Measurements from ENCODE around the gene PPP3R2.
"Not testable (repeated sequence)": the region's sequence is repeated elsewhere in the genome, so short reads cannot be mapped to it uniquely, and the experiment has no call there.

The PPP3R2 gene, protein sequence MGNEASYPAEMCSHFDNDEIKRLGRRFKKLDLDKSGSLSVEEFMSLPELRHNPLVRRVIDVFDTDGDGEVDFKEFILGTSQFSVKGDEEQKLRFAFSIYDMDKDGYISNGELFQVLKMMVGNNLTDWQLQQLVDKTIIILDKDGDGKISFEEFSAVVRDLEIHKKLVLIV

DNA sequence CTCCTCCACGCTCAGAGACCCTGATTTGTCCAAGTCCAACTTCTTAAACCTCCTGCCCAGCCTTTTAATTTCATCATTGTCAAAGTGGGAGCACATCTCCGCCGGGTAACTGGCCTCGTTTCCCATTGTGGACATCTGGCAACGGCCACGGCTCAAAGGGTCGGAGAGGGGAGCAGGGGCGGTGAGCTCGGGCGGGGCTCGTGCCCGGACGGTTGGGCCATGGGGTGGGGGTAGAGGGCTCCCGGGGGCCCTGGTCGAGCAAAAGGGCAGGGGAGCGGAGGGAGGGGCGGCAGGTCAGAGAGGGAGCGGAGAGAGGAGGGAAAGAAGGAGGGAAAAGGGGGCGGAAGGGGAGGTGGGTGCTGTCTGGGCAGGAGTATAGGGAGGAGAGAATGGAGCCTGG, at the start of gene PPP3R2:
Gene PPP3R2, minus strand, starts transcription at position 174 of the 400 bp plus-strand sequence. Its CDS starts 48 bp downstream, at position 126.
- no peak for DNase-seq

DNA sequence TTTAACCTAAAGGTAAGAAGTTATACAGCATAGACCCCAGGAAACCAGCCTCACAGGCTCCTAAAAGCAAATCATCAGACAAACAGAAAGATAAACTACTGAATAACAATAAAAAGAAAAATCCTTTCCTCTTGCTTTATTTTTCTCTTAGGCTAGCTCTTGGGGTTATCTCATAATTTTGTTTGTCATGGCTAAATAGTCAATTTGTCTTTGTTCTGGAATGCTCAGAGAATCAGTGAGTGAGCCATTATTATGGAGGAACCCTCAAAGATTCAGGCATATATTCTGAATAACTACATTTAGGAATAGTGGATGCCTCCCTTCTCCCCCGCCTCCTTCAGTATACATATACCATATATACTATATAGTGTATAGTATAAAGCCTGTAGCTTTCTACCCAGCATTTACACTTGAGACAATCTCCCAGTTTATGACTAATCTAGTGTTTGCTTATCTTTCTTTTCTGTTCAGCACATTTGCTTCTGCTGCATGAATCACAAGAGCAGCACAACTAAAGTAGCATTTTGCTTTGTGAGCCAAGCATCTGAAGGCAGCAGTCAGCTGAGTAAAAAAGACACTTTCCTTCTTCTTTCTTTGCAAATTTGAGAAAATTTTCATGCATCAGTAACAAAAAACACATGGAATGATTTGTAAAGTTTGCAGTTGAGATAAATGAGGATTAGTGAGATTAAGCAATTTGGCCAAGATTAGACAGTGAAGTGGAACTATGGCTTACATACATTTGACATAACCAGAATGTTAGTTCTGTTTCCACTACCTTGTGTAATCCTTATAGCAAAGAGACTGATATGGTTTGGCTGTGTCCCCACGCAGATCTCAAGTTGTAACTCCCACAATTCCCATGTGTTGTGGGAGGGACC, 45.3 kb upstream of the PPP3R2 start:
- DNase-seq: no peak

DNA sequence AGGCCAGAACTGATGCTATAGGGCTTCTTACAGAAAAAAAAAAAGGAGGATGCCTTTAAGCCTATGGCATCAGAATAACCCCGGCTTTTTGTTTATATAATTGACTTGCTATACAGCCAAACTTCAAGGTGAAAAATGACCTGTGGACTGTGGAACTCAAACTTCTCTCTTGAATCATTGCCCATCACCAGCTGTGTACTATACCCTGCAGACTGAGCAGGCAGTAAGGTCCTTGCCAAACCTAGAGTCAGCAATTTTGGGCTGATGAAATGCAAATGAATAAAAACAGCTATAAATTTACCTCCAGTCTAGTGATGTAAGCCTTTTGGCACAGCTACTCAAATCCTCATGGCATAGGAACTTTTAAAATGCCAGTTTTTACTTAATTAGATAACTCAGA, 44.5 kb upstream of the PPP3R2 start:
- DNase-seq: no peak

DNA sequence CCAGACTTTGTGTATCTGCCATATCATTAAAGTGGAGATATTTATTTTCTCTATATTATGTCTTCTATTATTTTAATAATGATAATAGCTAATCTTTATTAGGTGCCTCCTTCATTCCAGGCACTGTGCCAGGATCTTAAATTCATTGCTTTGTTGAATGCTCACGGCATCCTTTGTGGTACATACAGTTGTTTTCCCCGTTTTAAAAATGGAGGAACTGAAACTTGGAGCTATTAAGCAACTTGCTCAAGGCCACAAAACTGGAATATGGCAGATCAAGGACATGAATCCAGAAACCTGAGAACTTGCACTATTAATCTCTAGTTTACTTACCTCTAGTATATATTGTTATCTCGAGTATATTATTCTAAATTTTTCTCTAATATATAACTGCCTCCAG, 41.5 kb upstream of the PPP3R2 start:
- DNase-seq: no peak

DNA sequence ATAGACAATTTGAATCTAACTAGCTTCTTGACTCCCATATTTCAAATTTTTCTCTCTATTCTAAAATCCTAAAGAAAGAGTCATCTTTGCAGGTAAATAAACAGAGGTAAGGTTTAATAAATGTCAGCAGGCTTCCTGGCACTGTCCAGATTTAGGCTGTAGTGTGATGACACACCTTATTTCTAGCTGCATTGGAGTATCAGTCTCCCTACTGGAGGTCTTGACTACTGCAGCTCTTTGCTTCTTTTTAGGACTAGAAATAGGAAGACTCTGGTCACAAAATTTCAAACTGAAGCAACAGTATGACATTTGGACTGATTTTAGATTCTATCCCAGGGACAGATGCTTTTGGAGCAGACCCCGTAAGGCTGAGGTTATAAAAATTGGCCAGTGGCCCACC, 40.7 kb upstream of the PPP3R2 start:
- no peak for DNase-seq

DNA sequence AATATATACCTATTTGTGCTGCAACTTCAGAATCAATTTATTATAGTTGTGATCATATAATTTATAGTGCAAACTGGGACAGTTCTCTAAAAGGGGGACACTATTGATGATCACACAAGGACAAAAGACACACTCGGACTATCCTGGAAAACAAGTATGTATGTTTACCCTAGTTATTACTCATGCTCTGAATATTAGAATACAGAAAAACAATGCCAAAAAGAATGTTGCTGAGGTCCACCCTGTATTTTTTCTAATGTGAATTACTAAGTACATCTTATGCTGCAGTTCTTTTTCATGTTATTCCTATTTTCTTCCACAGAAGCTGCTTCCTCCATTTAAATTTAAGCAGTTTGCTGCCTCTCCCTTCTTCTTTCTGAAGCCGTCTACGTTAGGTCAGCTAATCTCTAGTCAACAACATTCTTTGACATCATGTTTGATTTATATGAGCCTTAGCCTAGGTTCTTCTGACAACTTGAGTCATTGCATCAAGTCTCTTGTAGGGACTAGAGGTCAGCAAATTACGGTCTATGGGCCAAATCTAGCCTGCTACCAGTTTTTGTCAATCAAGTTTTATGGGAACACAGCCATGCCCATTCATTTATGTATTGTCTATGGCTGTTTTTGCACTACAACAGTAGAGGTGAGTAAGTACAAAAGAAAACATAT, 40.1 kb upstream of the PPP3R2 start:
- no peak for DNase-seq

DNA sequence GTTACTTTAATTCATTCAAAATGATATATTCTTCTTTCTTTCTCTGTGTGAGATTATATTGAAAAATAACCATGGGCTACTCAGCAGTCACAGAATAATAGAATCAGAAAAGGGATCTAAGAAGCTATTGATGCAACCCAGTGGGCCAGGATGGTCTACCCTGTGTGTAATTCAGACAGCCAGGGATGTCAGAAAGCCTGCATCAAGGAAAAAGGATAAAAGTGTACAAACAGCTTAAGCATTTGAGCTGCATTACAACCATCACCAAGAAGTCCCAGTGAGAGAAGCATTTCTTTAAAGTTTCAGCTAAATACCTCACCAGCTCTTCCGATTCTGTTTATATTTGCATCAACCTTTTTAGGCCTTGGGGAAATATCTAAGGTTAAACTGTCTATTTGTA, 37.8 kb upstream of the PPP3R2 start:
- DNase-seq: no peak

DNA sequence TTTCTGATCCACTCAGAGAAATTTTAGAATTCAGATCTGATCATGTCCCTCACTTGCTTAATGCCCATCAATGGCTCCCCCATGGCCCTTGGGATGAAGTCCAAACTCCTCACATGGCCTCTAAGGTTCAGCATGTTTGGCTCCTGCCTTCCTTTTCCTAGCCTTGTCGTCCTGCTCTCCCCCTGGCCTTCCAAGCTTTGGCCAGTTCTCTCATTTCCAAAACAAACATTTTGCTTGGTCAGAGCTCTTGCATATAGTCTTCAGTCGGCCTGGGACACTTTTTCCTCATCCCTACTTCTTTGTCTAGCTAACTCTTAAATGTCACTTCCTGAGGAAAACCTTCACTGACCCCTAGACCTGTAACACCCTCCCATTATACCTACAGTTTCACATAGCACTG, 37.1 kb upstream of the PPP3R2 start:
- DNase-seq: no peak

DNA sequence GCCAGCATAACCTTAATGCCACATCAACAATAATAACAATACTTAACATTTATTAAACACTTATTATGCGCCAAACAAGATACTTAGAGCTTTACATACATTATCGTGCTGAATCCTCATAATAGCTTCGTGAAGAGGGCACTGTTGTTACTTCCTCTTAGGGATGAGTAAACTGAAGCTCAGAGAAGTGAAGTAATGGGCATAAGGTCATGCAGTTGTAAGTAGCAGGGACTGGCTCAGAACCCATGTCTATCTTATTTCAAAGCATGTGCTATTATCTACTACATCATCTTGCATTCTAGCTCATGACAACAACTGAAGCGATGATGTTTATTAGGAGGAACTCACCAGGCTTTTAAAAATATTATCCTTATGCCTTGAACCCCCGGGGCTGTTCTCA, 34.9 kb upstream of the PPP3R2 start:
- no peak for DNase-seq

DNA sequence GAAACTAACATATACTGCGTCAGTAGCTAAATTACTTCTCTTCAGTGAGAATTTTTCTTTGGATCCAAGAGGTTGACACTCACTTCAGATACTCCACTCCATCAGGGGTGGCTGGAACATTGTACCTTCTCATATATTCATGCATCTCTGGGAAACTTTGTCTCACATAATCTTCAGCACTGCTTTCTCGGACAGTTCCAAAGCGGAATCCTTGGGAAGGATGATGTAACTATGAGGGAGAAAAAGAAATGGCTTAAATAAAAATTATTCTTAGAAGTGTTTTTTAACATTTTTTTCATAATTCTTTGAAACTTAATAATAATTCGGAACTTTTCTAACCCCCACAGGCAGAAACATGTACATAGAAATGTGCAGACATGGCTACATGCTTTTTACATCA, 33.4 kb upstream of the PPP3R2 start:
- no peak for DNase-seq

DNA sequence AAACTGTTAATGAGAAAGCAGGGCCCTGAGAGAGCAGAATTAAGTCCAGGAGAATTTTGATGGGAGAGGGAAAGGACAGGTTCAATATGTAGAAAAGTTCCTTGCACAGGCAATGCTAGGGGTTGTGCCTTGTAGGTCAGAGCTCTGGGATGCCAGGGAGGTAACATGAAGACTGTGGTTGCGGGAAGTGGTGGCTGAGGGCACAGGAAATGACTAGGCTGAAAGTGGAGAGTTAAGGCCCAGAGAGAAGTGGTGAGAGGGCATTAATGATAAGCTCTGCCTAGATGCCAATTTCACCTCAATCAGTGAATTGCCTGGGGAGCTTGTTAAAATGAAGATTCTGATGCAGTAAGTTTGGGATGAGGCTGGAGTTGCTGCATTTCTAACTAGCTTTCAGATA, 31.5 kb upstream of the PPP3R2 start:
- DNase-seq: no peak

DNA sequence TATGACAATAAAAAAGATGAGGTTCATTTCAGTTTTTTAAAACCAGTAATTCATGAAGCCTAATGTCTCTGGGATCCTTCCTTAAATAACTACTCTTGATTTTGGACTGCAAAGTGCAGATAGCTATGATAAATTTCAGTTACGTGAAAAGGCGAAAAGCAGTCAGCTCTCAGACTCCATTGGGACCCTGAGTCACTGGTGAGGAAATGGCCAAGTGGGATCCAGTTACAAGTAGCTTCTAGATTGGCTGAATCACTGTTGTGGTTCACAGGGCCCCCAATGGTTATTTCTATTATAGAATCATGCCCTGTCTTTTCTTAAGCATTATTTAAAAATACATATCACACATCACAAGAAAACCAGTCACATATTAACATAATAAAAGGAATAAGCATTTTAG, 31.1 kb upstream of the PPP3R2 start:
- DNase-seq: no peak

DNA sequence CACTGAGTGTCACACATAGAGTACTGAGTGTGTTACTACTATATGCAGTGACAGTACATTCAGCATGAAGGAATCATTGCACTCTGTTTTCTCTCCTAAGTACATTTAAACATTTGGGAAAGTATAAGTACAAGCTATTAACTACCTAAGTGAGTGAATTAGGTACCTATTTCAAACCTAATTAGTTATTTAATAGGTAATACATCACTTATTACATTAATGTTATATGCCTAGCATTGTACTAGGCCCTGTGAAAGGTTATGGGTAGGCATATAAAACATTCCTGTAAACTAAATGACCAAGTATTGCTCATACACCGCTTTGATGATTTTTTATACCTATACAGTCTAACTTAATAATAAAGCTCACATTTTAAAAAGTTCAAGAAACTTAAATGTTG, 25.7 kb upstream of the PPP3R2 start:
- no peak for DNase-seq

DNA sequence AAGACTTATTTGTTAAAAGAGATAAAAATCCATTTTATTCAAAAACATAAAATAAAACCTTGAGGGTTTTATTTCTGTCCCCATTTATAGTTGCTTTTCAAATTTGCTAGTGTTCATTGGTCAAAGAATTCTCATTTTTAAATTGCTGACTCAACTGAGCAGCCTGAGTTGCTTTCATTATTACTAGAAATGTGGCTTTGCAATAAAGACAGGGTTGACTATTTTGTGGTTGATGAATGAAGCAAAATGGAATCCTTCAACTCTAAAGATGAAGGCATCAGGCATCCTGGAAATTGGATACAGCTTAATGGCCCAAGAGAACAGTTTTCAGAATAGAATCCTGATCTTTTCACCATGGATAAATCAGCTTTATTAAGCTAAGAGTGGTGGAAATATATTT, 23.9 kb upstream of the PPP3R2 start:
- no peak for DNase-seq

DNA sequence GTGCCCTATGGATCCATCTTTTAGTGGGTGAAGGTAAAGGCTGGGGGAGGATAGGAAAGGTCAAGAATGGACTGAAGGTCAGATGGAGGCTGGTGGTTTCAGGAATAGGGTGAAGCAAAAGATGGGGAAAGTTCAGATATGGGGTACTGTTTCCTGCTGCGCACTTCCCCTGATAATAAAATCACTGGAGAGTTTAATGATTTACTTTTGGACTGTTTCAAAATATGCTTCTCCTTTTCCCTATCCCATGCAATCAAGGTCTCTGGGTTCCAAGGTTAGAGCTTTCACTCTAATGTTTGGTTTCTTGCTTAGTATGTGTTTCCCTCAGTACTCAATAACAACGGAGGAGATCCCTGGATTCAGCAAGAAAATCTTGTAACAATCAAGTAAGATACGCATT, 10.8 kb upstream of the PPP3R2 start:
- no peak for DNase-seq

DNA sequence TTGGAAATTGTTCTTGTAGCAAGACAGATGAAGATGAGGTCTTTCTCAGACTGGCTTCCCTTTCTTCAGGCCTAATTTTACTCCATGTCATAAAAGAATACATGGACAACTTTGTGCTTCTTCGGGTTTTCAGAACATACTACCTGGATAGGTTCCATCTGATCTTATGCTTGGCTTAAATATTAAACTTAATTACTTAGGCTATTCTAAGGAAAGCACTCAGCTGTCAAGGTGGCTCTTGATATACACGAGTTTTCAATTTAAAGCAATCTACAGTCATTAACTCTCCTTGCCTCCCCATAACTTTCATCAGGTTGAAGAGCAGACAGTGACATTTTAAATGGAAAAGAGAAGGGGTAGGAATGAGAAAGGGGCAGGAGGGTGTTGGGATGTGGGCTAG, 9.5 kb upstream of the PPP3R2 start:
- no peak for DNase-seq

DNA sequence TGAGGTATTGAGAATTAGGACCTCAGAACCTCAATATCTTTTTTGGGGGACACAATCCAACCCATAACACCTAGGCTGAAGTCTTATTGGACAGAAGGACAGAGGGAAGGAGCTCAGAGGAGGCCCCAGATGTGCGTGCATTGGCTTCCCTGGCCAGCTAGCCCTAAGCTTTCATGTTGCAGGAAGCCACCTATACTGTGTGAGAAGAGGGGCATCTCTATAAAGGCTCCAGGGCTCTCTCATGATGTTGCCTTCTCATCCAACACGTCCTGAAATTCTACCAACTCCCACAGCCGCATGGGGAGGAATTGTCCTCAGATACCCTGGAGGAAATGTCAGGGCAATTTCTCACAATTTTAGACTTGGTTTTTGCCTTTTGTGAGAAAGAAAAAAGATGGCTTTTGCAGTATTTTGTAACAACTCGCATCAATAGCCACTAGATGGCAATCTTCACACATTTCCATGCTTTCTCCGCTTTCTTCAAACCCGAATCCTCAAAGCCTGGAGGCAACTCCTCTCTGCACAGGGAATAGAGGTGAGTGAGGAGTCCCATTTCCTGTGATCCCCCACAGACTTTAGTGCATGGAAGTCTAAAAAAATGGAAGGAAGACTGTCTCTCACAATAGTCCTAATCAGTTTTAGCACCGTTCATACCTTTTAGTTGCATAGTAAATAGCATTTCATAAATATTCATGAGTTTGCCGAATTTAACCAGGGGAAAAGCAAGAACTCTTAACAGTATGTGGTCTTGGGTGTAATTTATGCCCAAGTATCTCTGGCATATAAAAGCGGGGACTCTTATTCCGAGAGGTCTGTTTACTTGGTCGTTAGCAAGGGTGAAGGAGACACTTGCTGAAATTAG, 7.4 kb upstream of the PPP3R2 start:
- peak; percentile 6 for DNase-seq

DNA sequence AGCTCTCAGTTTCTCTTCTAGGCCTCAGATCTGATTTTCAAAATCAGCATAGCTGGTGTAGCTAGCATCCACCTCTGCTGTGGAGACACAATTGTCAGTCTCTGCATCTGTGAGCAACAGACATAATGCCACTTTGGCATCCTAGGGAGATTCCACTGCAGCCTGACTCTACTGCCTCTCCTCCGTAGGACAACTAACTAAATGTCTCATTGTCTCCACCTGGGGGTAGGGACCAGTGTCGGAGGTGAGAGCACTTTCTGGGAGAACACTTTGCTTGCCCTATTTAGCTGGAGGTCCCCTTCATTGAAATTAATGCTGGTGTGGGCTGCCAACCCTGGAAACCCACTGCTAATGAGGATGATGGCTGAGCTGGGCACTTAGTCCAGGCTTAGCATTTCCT, 1.4 kb downstream of the PPP3R2 start:
- DNase-seq: no peak

DNA sequence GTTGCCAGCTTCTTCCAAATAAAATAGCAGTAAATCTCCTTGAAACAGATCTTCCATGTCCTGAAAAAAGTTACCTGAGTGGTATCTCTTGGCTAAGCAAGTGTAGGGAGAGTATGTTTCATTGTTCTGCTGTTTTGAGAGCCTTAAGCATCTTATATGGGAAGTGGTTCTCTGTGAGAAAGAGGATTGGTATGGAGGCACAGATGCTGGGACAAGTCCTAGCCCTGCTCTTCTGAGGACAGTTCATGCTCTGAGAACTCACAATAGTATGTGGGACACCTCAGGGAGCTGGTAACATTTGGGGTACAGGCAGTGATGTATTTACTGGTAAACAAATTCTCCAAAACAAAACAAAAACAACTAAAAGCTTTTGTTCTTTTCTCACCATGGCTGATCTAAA, 2.0 kb downstream of the PPP3R2 start:
- no peak for DNase-seq

DNA sequence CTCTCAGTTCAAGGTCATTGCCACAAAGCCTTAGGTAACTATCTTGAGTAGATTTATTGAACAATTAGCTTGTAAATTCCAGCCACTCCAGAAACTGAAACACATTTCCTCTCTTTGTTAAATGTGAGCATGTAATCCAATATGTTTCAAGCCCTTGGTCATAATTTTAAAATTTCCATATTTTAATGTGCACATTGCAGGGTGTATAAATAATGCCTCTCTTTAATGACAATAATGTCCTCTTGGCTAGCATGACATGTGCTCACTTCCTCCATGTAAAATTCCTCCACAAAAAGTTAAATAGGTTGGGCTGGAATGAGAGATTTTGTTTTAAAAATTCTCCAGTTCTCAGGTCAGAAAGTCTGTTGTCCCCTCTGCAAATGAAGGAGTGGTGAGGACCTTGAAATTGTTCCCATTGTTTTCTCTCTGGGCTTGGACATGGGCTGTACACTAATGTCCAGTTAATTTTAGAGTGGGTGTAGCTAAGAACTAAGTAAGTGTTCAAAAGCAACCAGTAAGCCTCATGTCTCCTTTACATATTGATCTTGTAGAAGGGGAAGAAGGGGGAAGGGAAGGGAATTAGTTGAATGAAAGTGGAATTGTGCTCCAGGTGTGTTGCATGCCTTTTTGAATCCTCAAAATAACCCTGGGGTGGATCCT, 2.9 kb downstream of the PPP3R2 start:
- DNase-seq: no peak

DNA sequence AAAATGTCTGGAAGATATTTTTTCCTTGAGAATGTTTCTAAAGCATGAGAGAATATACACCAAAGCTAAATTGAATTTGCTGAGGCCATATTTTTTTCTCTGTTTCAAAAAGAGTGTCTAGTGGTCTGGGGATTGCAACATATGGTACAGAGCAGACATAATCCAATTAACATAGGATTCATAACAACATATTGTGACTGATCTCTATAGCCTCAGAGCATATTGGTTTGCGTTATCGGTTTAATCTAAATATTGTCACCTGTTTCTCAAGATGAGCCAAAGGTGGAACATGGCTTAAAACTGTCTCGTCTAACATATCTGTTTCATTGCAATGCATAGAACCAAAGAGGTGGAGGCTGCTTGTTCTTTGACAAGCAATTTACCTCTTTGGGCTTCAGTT, 3.9 kb downstream of the PPP3R2 start:
- no peak for DNase-seq

DNA sequence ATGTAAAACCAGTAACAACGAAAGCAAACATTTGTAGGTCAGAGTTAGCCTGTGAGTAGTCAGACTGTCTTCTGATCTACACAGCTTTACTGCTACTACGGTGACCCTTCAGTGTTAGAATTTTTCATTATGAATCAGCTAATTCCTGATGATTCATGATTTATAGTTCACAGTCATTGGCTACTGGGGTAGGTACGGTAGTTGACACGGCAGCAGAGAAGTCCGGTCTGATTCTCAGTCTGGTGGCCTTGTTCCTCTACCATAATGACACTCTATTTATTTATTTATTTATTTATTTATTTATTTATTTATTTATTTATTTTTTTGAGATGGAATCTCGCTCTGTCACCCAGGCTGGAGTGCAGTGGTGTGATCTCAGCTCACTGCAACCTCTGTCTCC, 4.7 kb downstream of the PPP3R2 start:
- DNase-seq: not testable (repeated sequence)
